ENCODE results near the gene ARID1A. TPM values are rescaled to one million over a fixed set of nuclear protein-coding genes. Genes with fewer than 3 reads are reported as not detected.

Gene ARID1A
- total and polyA plus RNA-seq, 11 donors, result 14.1 to 73.9 (median 45.3) TPM

DNA sequence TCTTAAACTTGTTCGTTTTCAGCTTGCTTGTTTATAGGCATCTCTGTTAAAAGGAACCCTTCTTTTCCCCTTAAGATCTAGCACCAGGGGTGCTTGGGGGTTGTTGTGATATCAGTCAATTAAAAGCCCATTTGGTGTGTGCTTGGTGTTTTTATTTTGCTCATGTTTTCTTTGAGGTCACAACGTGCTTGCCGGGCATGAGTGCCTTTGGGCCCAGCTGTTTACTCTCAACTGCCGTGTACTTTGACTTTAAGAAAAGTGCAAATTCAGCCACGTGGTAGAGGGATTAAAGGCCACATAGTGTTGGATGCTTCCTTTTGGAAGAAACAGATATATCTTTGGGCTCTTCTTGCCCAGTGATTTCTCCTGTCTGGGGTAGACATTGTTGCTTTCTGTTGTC is 10.5 kb downstream of the ARID1A start:
- Histone ChIP-seq H3K4me3 (peak overlapping the region in 3 of 12 donors; percentile 1 to 6 (median 3)), H3K4me1 (peaks cover 4 to 81% (median 70%) of the 10 kb centered on the region in 12 donors)
- intact Hi-C loops (cut with DNase I), result no loop called here

GRCh38 chr1:26710811-26711210 is 15.0 kb downstream of the ARID1A start:
- H3K27ac ChIP-seq, result no peak overlapping the region
- TF ChIP-seq, protein P1, sequence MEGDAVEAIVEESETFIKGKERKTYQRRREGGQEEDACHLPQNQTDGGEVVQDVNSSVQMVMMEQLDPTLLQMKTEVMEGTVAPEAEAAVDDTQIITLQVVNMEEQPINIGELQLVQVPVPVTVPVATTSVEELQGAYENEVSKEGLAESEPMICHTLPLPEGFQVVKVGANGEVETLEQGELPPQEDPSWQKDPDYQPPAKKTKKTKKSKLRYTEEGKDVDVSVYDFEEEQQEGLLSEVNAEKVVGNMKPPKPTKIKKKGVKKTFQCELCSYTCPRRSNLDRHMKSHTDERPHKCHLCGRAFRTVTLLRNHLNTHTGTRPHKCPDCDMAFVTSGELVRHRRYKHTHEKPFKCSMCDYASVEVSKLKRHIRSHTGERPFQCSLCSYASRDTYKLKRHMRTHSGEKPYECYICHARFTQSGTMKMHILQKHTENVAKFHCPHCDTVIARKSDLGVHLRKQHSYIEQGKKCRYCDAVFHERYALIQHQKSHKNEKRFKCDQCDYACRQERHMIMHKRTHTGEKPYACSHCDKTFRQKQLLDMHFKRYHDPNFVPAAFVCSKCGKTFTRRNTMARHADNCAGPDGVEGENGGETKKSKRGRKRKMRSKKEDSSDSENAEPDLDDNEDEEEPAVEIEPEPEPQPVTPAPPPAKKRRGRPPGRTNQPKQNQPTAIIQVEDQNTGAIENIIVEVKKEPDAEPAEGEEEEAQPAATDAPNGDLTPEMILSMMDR (IDR thresholded peaks at IDR 0.05), result no peak
- no peak for TF ChIP-seq POLR2A (IDR thresholded peaks at IDR 0.05)
- intact Hi-C loops (cut with DNase I), result no loop called here
- WGBS, 4 donors, result 79 to 87% (median 83%) methylated on average over 5 of the region's 5 CpGs
- H3K27me3 ChIP-seq, result no peaks in the 10 kb centered on the region
- DNase-seq (no peak), ATAC-seq (no peak)
- H3K36me3 ChIP-seq, result peaks cover 0 to 38% (median 16%) of the 10 kb centered on the region in 9 donors
- H3K9me3 ChIP-seq, result no peaks in the 10 kb centered on the region
- H3K4me3 ChIP-seq, result no peak overlapping the region
- H3K4me1 ChIP-seq, result peaks cover 3 to 80% (median 62%) of the 10 kb centered on the region in 12 donors

More for the DNA sequence above, 10.5 kb downstream of the ARID1A start:
- TF ChIP-seq POLR2A (IDR thresholded peaks at IDR 0.05), result no peak
- TF ChIP-seq, protein P1 (IDR thresholded peaks at IDR 0.05), result no peak
- ATAC-seq (peak in 3 of 4 donors; percentile 36 to 51 (median 41)), DNase-seq (no peak)
- Histone ChIP-seq H3K27ac (peak overlapping the region in 6 of 12 donors; percentile 5 to 63 (median 24)), H3K36me3 (peaks cover 0 to 25% (median 13%) of the 10 kb centered on the region in 9 donors), H3K9me3 (no peaks in the 10 kb centered on the region), H3K27me3 (no peaks in the 10 kb centered on the region)
- WGBS, 4 donors, result 7 to 15% (median 9%) methylated on average over 5 of the region's 5 CpGs

- WGBS, 4 donors, result 91 to 96% (median 94%) methylated on average over 5 of the region's 5 CpGs
- peaks cover 0 to 38% (median 16%) of the 10 kb centered on the region in 9 donors for H3K36me3 ChIP-seq
- H3K4me3 ChIP-seq, result no peak overlapping the region
- peaks cover 8 to 80% (median 62%) of the 10 kb centered on the region in 12 donors for H3K4me1 ChIP-seq
- H3K27me3 ChIP-seq, result no peaks in the 10 kb centered on the region
- no peak for DNase-seq
- peak overlapping the region in 1 of 12 donors; percentile 1 for H3K27ac ChIP-seq
- H3K9me3 ChIP-seq, result no peaks in the 10 kb centered on the region
- TF ChIP-seq POLR2A (IDR thresholded peaks at IDR 0.05), result no peak
- TF ChIP-seq, protein P1 (IDR thresholded peaks at IDR 0.05), result no peak
- intact Hi-C loops (cut with DNase I), result no loop called here
- no peak for ATAC-seq
Measured at GRCh38 chr1:26711777-26712176, 16.0 kb downstream of the ARID1A start.

- DNase-seq, result no peak
- intact Hi-C loops (cut with DNase I), result no loop called here
- Histone ChIP-seq H3K27ac (no peak overlapping the region), H3K27me3 (no peaks in the 10 kb centered on the region), H3K36me3 (peaks cover 0 to 39% (median 4%) of the 10 kb centered on the region in 9 donors), H3K9me3 (no peaks in the 10 kb centered on the region), H3K4me1 (peaks cover 9 to 99% (median 83%) of the 10 kb centered on the region in 12 donors), H3K4me3 (no peak overlapping the region)
- peak in 2 of 4 donors; percentile 30 to 57 for ATAC-seq
- no peak for TF ChIP-seq POLR2A (IDR thresholded peaks at IDR 0.05)
- TF ChIP-seq, protein P1 (IDR thresholded peaks at IDR 0.05), result no peak
- WGBS, 4 donors, result 25 to 51% (median 42%) methylated on average over 2 of the region's 2 CpGs
Measured at GRCh38 chr1:26717017-26717491, 21.2 kb downstream of the ARID1A start.

Data from heart left ventricle (tissue), 16 donors.